OCI-LY7 (cell line): Measurements from ENCODE around the gene ZNF513.

ENCODE experiments used
- CTCF ChIP-seq: fragments of 200-600 bp; sonication (generic); conservative IDR thresholded peaks from 2 replicates; pipeline ENCODE4 v1.5.1; 2014; ENCODE audit warnings: mild to moderate bottlenecking, antibody characterized with exemption, low read length, moderate library complexity, mixed read lengths
- EZH2phosphoT487 ChIP-seq: fragments of 200-600 bp; sonication (generic); IDR thresholded peaks from 2 replicates; pipeline ENCODE4 v1.6.1; 2018; ENCODE audit warnings: low read depth, borderline replicate concordance, mild to moderate bottlenecking, mixed run types, antibody characterized with exemption, low read length, moderate library complexity, mixed read lengths

DNA sequence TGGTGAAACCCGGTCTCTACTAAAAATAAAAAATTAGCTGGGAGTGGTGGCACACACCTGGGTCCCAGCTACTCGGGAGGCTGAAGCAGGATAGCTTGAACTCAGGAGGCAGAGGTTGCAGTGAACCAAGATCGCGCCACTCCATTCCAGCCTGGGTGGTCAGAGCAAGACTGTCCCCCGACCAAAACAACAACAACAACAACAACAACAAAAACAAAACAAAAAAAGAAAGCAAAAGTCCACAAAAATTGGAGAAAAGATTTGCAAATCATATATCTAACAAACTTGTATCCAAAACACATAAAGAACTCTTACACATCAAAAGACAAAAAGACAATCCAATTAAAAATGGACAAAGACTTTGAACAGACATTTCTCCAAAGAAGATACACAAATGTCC is 18.4 kb upstream of the ZNF513 start:
- TF ChIP-seq CTCF (no peak), EZH2phosphoT487 (no peak)
